ENCODE measurements around the gene IL17RD. TPM values are rescaled to one million over a fixed set of nuclear protein-coding genes. Genes with fewer than 3 reads are reported as not detected.

Gene IL17RD
- total RNA-seq, 1 donor from 2014 or later, result 30.4 TPM

- H3K27ac Mint-ChIP-seq, result no peak overlapping the region
- peaks cover 2% of the 10 kb centered on the region for H3K27me3 Mint-ChIP-seq
- peaks cover 20% of the 10 kb centered on the region for H3K36me3 Mint-ChIP-seq (ENCODE audit: insufficient read depth)
- H3K4me3 Mint-ChIP-seq (ENCODE audit: low read depth), result no peak overlapping the region
- no peak for TF ChIP-seq CTCF (IDR thresholded peaks at IDR 0.05; ENCODE audit: unreplicated experiment)
- peaks cover 4% of the 10 kb centered on the region for H3K4me1 Mint-ChIP-seq (ENCODE audit: low read depth)
- no peaks in the 10 kb centered on the region for H3K9me3 Mint-ChIP-seq (ENCODE audit: low read depth)
- no peak for DNase-seq (ENCODE audit: low spot score, unreplicated experiment)
Measured at GRCh38 chr3:57093971-57094535, 71.1 kb downstream of the IL17RD start.

DNA sequence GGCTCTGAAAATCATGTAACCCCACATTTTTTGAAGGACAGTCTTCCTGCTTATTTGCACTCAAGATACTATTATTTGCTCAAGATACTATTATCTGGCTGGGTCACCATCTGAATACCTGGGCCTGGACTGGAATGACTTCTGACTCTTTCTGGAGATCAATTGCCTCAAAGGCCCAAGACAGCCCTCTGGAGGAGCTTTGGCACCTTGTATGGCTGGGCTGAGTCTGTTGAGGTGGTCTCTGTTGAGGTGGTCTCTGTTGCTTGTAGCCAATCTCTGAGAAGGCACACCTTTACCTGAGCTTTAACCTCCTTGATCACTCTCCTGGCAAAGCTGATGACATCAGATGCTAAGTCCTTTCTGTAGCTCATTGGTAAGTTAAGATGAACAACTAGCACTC is 71.7 kb downstream of the IL17RD start:
- Mint-ChIP-seq H3K36me3 (ENCODE audit: insufficient read depth) (peaks cover 20% of the 10 kb centered on the region), H3K4me1 (ENCODE audit: low read depth) (peaks cover 4% of the 10 kb centered on the region), H3K27me3 (peaks cover 2% of the 10 kb centered on the region), H3K9me3 (ENCODE audit: low read depth) (no peaks in the 10 kb centered on the region), H3K27ac (no peak overlapping the region), H3K4me3 (ENCODE audit: low read depth) (no peak overlapping the region)
- no peak for DNase-seq (ENCODE audit: low spot score, unreplicated experiment)
- TF ChIP-seq CTCF (IDR thresholded peaks at IDR 0.05; ENCODE audit: unreplicated experiment), result no peak

DNA sequence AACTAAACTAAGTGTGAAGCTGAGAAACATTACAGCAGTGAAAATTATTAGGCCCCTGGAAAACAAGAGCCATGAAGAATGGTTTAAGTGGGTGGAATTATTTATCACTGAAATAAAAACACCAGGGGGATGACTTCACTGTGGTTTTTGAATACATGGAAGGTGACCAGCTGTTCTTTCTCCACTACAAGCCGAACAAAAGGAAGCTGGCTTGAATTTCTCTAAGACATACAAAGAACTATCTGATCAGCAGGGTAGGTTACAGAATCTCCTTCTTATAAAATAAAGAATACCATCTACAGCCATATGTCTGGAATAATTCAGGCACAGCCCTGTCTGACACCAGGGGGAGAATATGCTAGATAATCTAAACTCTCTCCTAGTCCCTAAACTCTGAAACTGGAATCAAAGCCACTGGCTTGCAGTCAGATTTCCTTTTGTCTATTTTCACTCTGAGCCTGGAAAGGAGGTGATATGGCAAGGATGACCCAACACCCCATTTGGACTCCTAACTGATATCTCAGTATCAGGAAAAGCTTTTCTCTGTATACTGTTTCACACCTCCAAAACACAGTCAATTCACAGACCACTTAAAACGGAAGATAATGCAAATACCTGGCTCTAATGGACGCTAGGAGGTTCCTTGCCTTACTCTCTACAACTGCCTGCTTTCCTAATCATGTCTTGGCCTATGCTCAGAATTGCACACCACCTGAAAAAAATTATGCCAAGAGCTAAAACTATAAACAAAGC is 73.5 kb downstream of the IL17RD start:
- no peak overlapping the region for H3K4me3 Mint-ChIP-seq (ENCODE audit: low read depth)
- no peak for TF ChIP-seq CTCF (IDR thresholded peaks at IDR 0.05; ENCODE audit: unreplicated experiment)
- H3K9me3 Mint-ChIP-seq (ENCODE audit: low read depth), result no peaks in the 10 kb centered on the region
- H3K36me3 Mint-ChIP-seq (ENCODE audit: insufficient read depth), result peaks cover 14% of the 10 kb centered on the region
- H3K4me1 Mint-ChIP-seq (ENCODE audit: low read depth), result peaks cover 4% of the 10 kb centered on the region
- no peak for DNase-seq (ENCODE audit: low spot score, unreplicated experiment)
- peaks cover 2% of the 10 kb centered on the region for H3K27me3 Mint-ChIP-seq
- no peak overlapping the region for H3K27ac Mint-ChIP-seq

DNA sequence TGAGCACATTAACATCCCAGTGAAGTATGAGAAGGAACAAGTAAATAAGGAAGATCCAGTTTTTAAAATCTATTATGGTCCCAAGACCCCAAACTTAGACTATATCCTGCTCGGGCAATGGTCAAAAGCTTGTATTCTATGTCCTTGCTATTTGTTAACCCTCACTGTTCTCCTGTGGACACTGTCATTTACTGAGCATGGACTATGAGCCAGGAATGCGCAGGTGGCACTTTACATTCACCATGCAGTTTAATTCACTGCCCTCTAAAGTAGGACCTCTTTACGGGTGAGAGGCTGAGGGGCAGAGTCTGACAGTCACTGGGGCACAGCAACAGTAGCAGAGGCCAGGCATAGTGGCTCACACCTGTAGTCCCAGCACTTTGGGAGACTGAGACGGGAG is 76.1 kb downstream of the IL17RD start:
- Mint-ChIP-seq H3K4me1 (ENCODE audit: low read depth) (peaks cover 4% of the 10 kb centered on the region), H3K27ac (peak overlapping the region; percentile 42), H3K4me3 (ENCODE audit: low read depth) (no peak overlapping the region), H3K27me3 (peaks cover 6% of the 10 kb centered on the region), H3K36me3 (ENCODE audit: insufficient read depth) (peaks cover 4% of the 10 kb centered on the region), H3K9me3 (ENCODE audit: low read depth) (no peaks in the 10 kb centered on the region)
- no peak for DNase-seq (ENCODE audit: low spot score, unreplicated experiment)
- TF ChIP-seq CTCF (IDR thresholded peaks at IDR 0.05; ENCODE audit: unreplicated experiment), result no peak

GRCh38 chr3:57088503-57088902 is 76.7 kb downstream of the IL17RD start:
- Mint-ChIP-seq H3K36me3 (ENCODE audit: insufficient read depth) (peaks cover 2% of the 10 kb centered on the region), H3K9me3 (ENCODE audit: low read depth) (no peaks in the 10 kb centered on the region), H3K4me3 (ENCODE audit: low read depth) (no peak overlapping the region), H3K27me3 (peaks cover 6% of the 10 kb centered on the region), H3K27ac (no peak overlapping the region), H3K4me1 (ENCODE audit: low read depth) (peaks cover 2% of the 10 kb centered on the region)
- no peak for DNase-seq (ENCODE audit: low spot score, unreplicated experiment)
- TF ChIP-seq CTCF (IDR thresholded peaks at IDR 0.05; ENCODE audit: unreplicated experiment), result no peak
